NCI-H460 (cell line): ENCODE data around the gene DISC1. TPM values are rescaled to one million over a fixed set of nuclear protein-coding genes. Genes with fewer than 3 reads are reported as not detected.

ENCODE experiments used
- DNase-seq: peaks from one replicate; pipeline ENCODE4 v3.0.0-alpha.2; 2016; ENCODE audit warnings: low read depth; ENCODE audit errors: extremely low read depth
- total RNA-seq: library from RNA; depleted of rRNA; stranded (reverse); fragments of >200 nt; shearing (Covaris generic); gene quantifications from 2 replicates; pipeline ENCODE4 v1.2.3, GENCODE V29; 2014

DISC1 gene
- total RNA-seq, 1 experiment from 2014 or later: 1.3 TPM

- DNase-seq: no peak
Observed at GRCh38 chr1:231921646-231922345, 295.2 kb downstream of the DISC1 start.

GRCh38 chr1:231923491-231924041 is 297.0 kb downstream of the DISC1 start:
- DNase-seq: no peak

GRCh38 chr1:231924180-231924579 is 297.6 kb downstream of the DISC1 start:
- no peak for DNase-seq

- DNase-seq: no peak
Observed at GRCh38 chr1:231925864-231926263, 299.3 kb downstream of the DISC1 start.

- no peak for DNase-seq
Observed at GRCh38 chr1:231926340-231926739, 299.8 kb downstream of the DISC1 start.

- DNase-seq: no peak
Observed at GRCh38 chr1:231926933-231927332, 300.3 kb downstream of the DISC1 start.

GRCh38 chr1:231927431-231927830 is 300.8 kb downstream of the DISC1 start:
- no peak for DNase-seq

- DNase-seq: no peak
Observed at GRCh38 chr1:231929311-231929710, 302.7 kb downstream of the DISC1 start.

- DNase-seq: no peak
Observed at GRCh38 chr1:231930257-231930947, 303.8 kb downstream of the DISC1 start.

GRCh38 chr1:231931146-231931545 is 304.6 kb downstream of the DISC1 start:
- DNase-seq: no peak

- peak; percentile 7 for DNase-seq
Observed at GRCh38 chr1:231931846-231932454, 305.4 kb downstream of the DISC1 start.

- no peak for DNase-seq
Observed at GRCh38 chr1:231933711-231934626, 307.4 kb downstream of the DISC1 start.

GRCh38 chr1:231934797-231935196 is 308.2 kb downstream of the DISC1 start:
- no peak for DNase-seq

- DNase-seq: no peak
Observed at GRCh38 chr1:231935856-231936255, 309.3 kb downstream of the DISC1 start.

GRCh38 chr1:231936983-231937775 is 310.6 kb downstream of the DISC1 start:
- DNase-seq: no peak

GRCh38 chr1:231938211-231938610 is 311.6 kb downstream of the DISC1 start:
- DNase-seq: no peak

- DNase-seq: no peak
Observed at GRCh38 chr1:231938711-231939110, 312.1 kb downstream of the DISC1 start.

- DNase-seq: no peak
Observed at GRCh38 chr1:231939118-231939517, 312.5 kb downstream of the DISC1 start.

- DNase-seq: no peak
Observed at GRCh38 chr1:231940116-231940515, 313.5 kb downstream of the DISC1 start.

- DNase-seq: no peak
Observed at GRCh38 chr1:231940701-231941100, 314.1 kb downstream of the DISC1 start.
